Measurements from ENCODE around the gene TRMU. TPM values are rescaled to one million over a fixed set of nuclear protein-coding genes. Genes with fewer than 3 reads are reported as not detected.
"Not testable (repeated sequence)": the region's sequence is repeated elsewhere in the genome, so short reads cannot be mapped to it uniquely, and the experiment has no call there.

The TRMU gene
- total and polyA plus RNA-seq, 4 donors: 11.3 to 66.4 (median 33.8) TPM

DNA sequence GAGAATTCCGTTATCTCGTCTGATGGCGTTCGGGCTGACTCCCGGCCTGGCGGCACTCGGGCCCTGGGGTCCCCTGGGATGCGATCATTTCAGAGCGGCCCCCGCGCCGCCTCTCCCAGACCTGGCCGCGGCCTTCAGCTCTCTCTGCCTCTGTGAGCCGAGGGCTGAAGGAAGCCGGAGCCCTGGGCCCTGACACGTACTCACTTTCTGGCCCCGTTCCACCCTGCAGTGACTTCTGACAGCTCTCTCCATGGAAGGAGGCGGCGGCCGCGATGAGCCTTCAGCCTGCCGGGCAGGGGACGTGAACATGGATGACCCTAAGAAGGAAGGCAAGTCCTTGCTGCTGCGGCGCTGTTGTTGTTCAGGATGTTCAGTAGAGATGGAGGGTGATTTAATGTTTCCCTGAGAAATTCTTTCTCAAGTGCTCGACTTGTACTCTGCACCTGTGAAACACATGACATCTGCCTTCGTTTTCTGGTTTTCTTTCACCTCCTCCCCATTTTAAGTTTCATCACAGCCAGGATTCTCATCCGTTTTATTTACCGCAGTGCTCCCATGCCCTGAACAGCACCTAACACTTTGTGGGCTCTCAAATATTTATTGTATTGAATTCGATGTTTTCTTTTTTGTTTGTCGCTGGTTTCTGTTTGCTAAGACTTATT, 38.2 kb upstream of the TRMU start:
- no peak overlapping the region for H3K27ac ChIP-seq (ENCODE audit: low read depth in 1 of 2, low read length in 2 of 2)
- no peaks in the 10 kb centered on the region for H3K9me3 ChIP-seq (ENCODE audit: control insufficient read depth, low read length)
- peak overlapping the region in 1 of 2 donors; percentile 9 for H3K4me3 ChIP-seq (ENCODE audit: low read length in 2 of 2)
- DNase-seq (peak in 1 of 2 donors; percentile 80), ATAC-seq (ENCODE audit: low FRiP score) (peak; percentile 3)
- intact Hi-C loops (cut with DNase I): loop anchor here (5.0 kb wide), 2 partner anchors 145 to 175 kb away; partner anchors contain the start of gene PPARA (in 1 of the 2)
- H3K27me3 ChIP-seq (ENCODE audit: control insufficient read depth in 1 of 2, insufficient read depth in 2 of 2, low read length in 1 of 2): no peaks in the 10 kb centered on the region
- 5% methylated on average over 32 of the region's 32 CpGs for WGBS, 2 donors
- H3K36me3 ChIP-seq (ENCODE audit: control insufficient read depth in 1 of 2, insufficient read depth in 2 of 2, low read length in 1 of 2): peaks cover 0 to 3% of the 10 kb centered on the region in 2 donors
- H3K4me1 ChIP-seq (ENCODE audit: control insufficient read depth in 1 of 2, insufficient read depth in 2 of 2, low read length in 2 of 2): no peaks in the 10 kb centered on the region

DNA sequence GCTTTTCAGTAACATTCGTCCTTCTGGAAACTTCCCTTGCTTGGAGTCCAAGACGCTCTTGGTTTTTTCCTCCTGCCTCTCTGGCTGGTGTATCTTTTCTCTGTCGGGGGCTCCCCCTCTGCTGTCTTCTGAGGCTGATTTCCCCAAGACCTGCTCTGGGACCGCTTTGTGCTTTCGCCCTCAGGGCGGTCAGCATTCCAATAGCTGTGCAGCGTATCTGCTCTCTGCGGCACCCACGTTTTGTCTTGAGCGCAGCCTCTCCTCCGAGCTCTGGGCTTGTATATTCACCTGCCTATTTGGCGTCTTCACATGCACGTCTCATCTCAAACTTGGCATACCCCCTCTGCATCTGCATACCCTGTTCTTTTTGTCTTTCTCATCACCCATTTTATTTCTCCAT, 36.4 kb upstream of the TRMU start:
- Histone ChIP-seq H3K27me3 (ENCODE audit: control insufficient read depth in 1 of 2, insufficient read depth in 2 of 2, low read length in 1 of 2) (no peaks in the 10 kb centered on the region), H3K4me3 (ENCODE audit: low read length in 2 of 2) (no peak overlapping the region), H3K9me3 (ENCODE audit: control insufficient read depth, low read length) (no peaks in the 10 kb centered on the region), H3K4me1 (ENCODE audit: control insufficient read depth in 1 of 2, insufficient read depth in 2 of 2, low read length in 2 of 2) (no peaks in the 10 kb centered on the region), H3K27ac (ENCODE audit: low read depth in 1 of 2, low read length in 2 of 2) (no peak overlapping the region), H3K36me3 (ENCODE audit: control insufficient read depth in 1 of 2, insufficient read depth in 2 of 2, low read length in 1 of 2) (no peaks in the 10 kb centered on the region)
- no peak for ATAC-seq (ENCODE audit: low FRiP score)
- 91 to 96% methylated on average over 13 of the region's 13 CpGs for WGBS, 2 donors
- intact Hi-C loops (cut with DNase I): loop anchor here (5.0 kb wide), 2 partner anchors 147 to 177 kb away; partner anchors contain the start of gene PPARA (in 1 of the 2)
- DNase-seq: peak in 1 of 2 donors; percentile 64

DNA sequence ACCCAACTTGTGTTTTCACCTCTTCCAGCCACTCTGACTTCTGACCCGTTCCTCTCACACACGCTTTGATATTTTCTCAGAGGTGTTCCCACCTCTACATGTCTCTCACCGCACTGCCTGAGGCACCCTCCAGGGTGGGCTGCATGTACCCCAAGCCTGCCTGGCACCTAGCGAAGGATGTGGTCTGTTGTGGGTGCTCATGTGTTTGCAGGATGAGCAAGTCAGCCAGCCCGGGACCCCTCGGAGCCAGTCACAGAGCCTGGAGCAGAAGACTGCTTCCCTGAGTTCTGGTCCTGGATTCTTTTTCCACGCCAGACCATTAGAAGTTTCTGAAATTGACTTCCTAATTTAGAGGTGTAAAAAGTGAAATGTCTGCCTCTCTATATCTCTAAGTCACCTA, 35.0 kb upstream of the TRMU start:
- Histone ChIP-seq H3K4me3 (ENCODE audit: low read length in 2 of 2) (no peak overlapping the region), H3K27ac (ENCODE audit: low read depth in 1 of 2, low read length in 2 of 2) (no peak overlapping the region), H3K27me3 (ENCODE audit: control insufficient read depth in 1 of 2, insufficient read depth in 2 of 2, low read length in 1 of 2) (no peaks in the 10 kb centered on the region), H3K36me3 (ENCODE audit: control insufficient read depth in 1 of 2, insufficient read depth in 2 of 2, low read length in 1 of 2) (no peaks in the 10 kb centered on the region), H3K9me3 (ENCODE audit: control insufficient read depth, low read length) (no peaks in the 10 kb centered on the region), H3K4me1 (ENCODE audit: control insufficient read depth in 1 of 2, insufficient read depth in 2 of 2, low read length in 2 of 2) (no peaks in the 10 kb centered on the region)
- intact Hi-C loops (cut with DNase I): no loop called here
- ATAC-seq (ENCODE audit: low FRiP score) (no peak), DNase-seq (peak in 1 of 2 donors; percentile 62)
- 94 to 96% methylated on average over 7 of the region's 7 CpGs for WGBS, 2 donors

DNA sequence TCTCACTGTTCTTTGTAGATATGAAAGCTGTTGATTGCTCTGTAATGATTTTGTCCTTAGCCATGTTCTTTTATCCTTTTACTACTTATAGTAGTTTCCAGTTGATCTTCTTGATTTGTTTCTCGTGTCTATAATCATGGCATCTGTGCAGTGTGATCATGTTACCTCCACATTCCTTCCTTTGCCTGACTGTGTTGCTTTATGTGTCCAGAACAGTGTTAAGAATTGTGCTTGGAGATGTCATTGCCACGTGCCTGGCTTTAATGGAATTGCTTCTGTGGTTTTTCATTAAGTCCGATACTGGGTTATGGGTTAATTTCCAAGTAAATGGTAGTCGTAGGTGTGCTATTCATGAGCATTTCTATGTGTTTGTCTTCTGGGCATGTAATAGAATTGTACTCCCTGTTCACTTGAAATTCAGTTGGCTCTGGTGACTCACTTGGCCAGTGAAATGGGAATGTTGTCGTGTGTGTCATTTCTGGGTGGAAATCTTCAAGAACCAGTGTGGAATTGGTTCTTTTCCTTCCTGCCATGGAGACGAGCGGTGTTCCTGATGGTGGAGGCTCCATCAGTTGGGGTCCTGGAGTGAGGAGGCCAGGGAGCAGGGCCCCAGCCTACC, 32.1 kb upstream of the TRMU start:
- no peaks in the 10 kb centered on the region for H3K27me3 ChIP-seq (ENCODE audit: control insufficient read depth in 1 of 2, insufficient read depth in 2 of 2, low read length in 1 of 2)
- no peak for ATAC-seq (ENCODE audit: low FRiP score)
- WGBS, 2 donors: 80 to 81% methylated on average over 7 of the region's 7 CpGs
- H3K27ac ChIP-seq (ENCODE audit: low read depth in 1 of 2, low read length in 2 of 2): no peak overlapping the region
- intact Hi-C loops (cut with DNase I): no loop called here
- H3K36me3 ChIP-seq (ENCODE audit: control insufficient read depth in 1 of 2, insufficient read depth in 2 of 2, low read length in 1 of 2): no peaks in the 10 kb centered on the region
- H3K4me1 ChIP-seq (ENCODE audit: control insufficient read depth in 1 of 2, insufficient read depth in 2 of 2, low read length in 2 of 2): no peaks in the 10 kb centered on the region
- no peaks in the 10 kb centered on the region for H3K9me3 ChIP-seq (ENCODE audit: control insufficient read depth, low read length)
- no peak for DNase-seq
- no peak overlapping the region for H3K4me3 ChIP-seq (ENCODE audit: low read length in 2 of 2)

DNA sequence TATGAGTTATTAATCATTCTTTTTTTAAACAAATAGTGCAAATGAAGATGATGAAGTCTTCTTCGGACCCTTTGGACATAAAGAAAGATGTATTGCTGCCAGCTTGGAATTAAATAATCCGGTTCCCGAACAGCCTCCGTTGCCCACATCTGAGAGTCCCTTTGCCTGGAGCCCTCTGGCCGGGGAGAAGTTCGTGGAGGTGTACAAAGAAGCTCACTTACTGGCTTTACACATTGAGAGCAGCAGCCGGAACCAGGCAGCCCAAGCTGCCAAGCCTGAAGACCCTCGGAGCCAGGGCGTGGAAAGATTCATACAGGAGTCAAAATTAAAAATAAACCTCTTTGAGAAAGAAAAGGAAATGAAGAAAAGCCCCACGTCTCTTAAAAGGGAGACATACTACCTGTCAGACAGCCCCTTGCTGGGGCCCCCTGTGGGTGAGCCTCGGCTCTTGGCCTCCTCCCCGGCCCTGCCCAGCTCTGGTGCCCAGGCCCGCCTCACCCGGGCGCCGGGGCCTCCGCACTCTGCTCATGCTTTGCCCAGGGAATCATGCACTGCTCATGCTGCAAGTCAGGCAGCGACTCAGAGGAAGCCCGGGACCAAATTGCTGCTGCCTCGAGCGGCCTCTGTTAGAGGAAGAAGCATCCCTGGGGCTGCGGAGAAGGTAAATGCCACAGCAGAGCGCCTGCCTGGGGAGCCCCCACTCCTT, 27.1 kb upstream of the TRMU start:
- Histone ChIP-seq H3K36me3 (ENCODE audit: control insufficient read depth in 1 of 2, insufficient read depth in 2 of 2, low read length in 1 of 2) (no peaks in the 10 kb centered on the region), H3K27ac (ENCODE audit: low read depth in 1 of 2, low read length in 2 of 2) (no peak overlapping the region), H3K4me1 (ENCODE audit: control insufficient read depth in 1 of 2, insufficient read depth in 2 of 2, low read length in 2 of 2) (no peaks in the 10 kb centered on the region), H3K9me3 (ENCODE audit: control insufficient read depth, low read length) (no peaks in the 10 kb centered on the region), H3K27me3 (ENCODE audit: control insufficient read depth in 1 of 2, insufficient read depth in 2 of 2, low read length in 1 of 2) (no peaks in the 10 kb centered on the region), H3K4me3 (ENCODE audit: low read length in 2 of 2) (no peak overlapping the region)
- intact Hi-C loops (cut with DNase I): no loop called here
- no peak for ATAC-seq (ENCODE audit: low FRiP score)
- peak; percentile 45 to 69 for DNase-seq
- 72 to 75% methylated on average over 23 of the region's 23 CpGs for WGBS, 2 donors

DNA sequence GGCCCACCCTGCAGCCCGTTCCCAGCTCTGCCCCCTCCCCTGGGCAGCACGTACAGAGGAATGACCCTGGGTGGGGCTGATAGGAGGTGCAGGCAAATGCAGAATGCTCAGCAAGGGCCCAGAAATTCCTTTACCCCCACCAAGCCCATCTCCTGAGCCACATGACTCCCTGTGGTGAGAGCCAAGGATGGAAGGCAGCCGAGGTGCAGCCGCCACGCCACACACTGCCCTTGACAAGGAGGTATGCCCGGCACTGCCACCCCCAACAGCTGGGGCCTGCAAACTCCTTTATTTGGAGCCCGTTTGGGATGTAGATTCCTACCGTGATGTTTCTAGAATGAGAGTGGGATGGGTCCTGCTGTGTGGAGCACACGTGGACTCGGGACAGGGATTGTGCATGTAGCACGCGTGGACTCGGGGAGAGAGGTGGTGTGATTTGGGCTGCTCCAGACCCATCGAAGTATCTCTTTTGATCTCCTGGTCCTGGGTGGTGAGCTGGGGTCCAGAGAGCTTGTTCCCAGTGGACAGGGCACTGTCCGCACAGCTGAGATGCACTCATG, 25.9 kb upstream of the TRMU start:
- Histone ChIP-seq H3K36me3 (ENCODE audit: control insufficient read depth in 1 of 2, insufficient read depth in 2 of 2, low read length in 1 of 2) (no peaks in the 10 kb centered on the region), H3K27me3 (ENCODE audit: control insufficient read depth in 1 of 2, insufficient read depth in 2 of 2, low read length in 1 of 2) (no peaks in the 10 kb centered on the region), H3K9me3 (ENCODE audit: control insufficient read depth, low read length) (no peaks in the 10 kb centered on the region), H3K4me1 (ENCODE audit: control insufficient read depth in 1 of 2, insufficient read depth in 2 of 2, low read length in 2 of 2) (no peaks in the 10 kb centered on the region), H3K4me3 (ENCODE audit: low read length in 2 of 2) (no peak overlapping the region), H3K27ac (ENCODE audit: low read depth in 1 of 2, low read length in 2 of 2) (no peak overlapping the region)
- 94 to 95% methylated on average over 15 of the region's 15 CpGs for WGBS, 2 donors
- ATAC-seq (ENCODE audit: low FRiP score) (no peak), DNase-seq (peak in 1 of 2 donors; percentile 4)
- intact Hi-C loops (cut with DNase I): loop anchor here in 1 of 2 donors (5.0 kb wide), 1 partner anchor 187 kb away; no protein-coding TSS in a partner anchor

DNA sequence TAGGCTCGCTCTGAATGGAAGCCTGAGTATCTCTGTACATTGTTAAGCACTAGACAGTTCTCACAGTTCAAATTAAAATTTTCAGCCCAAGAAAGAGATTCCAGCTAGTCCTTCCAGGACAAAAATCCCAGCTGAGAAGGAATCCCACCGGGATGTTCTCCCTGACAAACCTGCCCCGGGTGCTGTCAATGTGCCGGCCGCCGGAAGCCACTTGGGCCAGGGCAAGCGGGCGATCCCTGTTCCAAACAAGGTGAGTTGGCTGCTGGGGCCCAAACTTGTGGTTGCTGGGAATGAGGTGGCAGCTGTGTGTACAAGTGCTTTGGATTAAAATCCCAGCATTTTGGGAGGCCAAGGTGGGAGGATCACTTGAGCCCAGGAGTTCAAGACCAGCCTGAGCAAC, 23.5 kb upstream of the TRMU start:
- ATAC-seq (ENCODE audit: low FRiP score) (no peak), DNase-seq (peak; percentile 15 to 52)
- Histone ChIP-seq H3K4me1 (ENCODE audit: control insufficient read depth in 1 of 2, insufficient read depth in 2 of 2, low read length in 2 of 2) (no peaks in the 10 kb centered on the region), H3K9me3 (ENCODE audit: control insufficient read depth, low read length) (no peaks in the 10 kb centered on the region), H3K4me3 (ENCODE audit: low read length in 2 of 2) (no peak overlapping the region), H3K27ac (ENCODE audit: low read depth in 1 of 2, low read length in 2 of 2) (no peak overlapping the region), H3K36me3 (ENCODE audit: control insufficient read depth in 1 of 2, insufficient read depth in 2 of 2, low read length in 1 of 2) (no peaks in the 10 kb centered on the region), H3K27me3 (ENCODE audit: control insufficient read depth in 1 of 2, insufficient read depth in 2 of 2, low read length in 1 of 2) (no peaks in the 10 kb centered on the region)
- intact Hi-C loops (cut with DNase I): loop anchor here (2.0 to 5.0 kb wide), 2 partner anchors 190 to 317 kb away; no protein-coding TSS in a partner anchor
- WGBS, 2 donors: 96 to 97% methylated on average over 8 of the region's 8 CpGs

DNA sequence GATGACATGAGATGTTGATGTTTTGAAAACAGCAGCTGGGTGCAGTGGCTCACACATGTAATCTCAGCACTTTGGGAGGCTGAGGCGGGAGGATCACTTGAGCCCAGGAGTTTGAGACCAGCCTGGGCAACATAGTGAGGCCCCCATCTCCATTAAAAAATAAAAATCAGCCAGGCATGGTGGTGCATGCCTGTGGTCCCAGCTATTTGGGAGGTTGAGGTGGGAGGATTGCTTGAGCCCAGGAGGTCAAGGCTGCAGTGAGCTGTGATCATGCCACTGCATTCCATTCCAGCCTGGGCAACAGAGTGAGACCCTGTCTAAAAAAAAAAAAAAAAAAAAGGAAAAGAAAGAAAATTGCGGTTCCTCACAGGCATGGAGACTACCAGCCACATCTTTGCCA, 22.7 kb upstream of the TRMU start:
- not testable (repeated sequence) for H3K4me3 ChIP-seq (ENCODE audit: low read length in 2 of 2); DNase-seq; ATAC-seq (ENCODE audit: low FRiP score); H3K27ac ChIP-seq (ENCODE audit: low read depth in 1 of 2, low read length in 2 of 2); H3K9me3 ChIP-seq (ENCODE audit: control insufficient read depth, low read length); H3K27me3 ChIP-seq (ENCODE audit: control insufficient read depth in 1 of 2, insufficient read depth in 2 of 2, low read length in 1 of 2); H3K36me3 ChIP-seq (ENCODE audit: control insufficient read depth in 1 of 2, insufficient read depth in 2 of 2, low read length in 1 of 2); H3K4me1 ChIP-seq (ENCODE audit: control insufficient read depth in 1 of 2, insufficient read depth in 2 of 2, low read length in 2 of 2)
- intact Hi-C loops (cut with DNase I): loop anchor here (2.0 to 5.0 kb wide), 2 partner anchors 191 to 318 kb away; no protein-coding TSS in a partner anchor
- WGBS, 2 donors: 90 to 94% methylated on average over 2 of the region's 2 CpGs
